ENCODE data around the gene DEK.

GRCh38 chr6:18269253-18269652 lies 4.9 kb upstream of the DEK start:
- TF ChIP-seq CTCF (IDR thresholded peaks at IDR 0.05; ENCODE audit: low read depth, low read length) (no peak), EZH2phosphoT487 (IDR thresholded peaks at IDR 0.05; ENCODE audit: low read depth) (no peak)

Measured in OCI-LY3 (cell line).